GM19438 (cell line): Measurements from ENCODE around the gene GSK3B.

Experiments used
- ATAC-seq: cut with Tn5 transposase; IDR thresholded peaks from one replicate; pipeline ENCODE4 v1.9.1; 2021; ENCODE audit warnings: low read depth; ENCODE audit not compliant: unreplicated experiment

The GSK3B gene

DNA sequence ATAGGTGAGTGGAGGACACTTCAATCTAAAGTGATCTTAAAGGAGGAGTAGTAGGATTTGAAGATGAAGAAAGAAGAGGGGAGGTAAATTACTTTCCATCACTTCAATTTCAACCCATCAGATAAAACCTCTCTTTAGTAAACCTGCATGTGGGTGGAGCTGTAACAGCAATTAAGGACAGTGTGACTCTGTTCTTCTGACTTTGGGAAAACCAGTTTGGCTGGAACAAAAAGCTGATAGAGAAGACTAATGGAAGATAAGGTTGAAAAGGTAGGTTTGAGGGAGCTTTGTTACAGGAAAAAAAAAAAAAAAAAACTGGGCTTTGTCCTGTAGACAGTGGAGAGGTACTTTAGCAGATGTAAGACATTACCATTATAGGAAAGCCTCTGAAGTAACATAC, 4.5 kb upstream of the GSK3B start:
- ATAC-seq: no peak

DNA sequence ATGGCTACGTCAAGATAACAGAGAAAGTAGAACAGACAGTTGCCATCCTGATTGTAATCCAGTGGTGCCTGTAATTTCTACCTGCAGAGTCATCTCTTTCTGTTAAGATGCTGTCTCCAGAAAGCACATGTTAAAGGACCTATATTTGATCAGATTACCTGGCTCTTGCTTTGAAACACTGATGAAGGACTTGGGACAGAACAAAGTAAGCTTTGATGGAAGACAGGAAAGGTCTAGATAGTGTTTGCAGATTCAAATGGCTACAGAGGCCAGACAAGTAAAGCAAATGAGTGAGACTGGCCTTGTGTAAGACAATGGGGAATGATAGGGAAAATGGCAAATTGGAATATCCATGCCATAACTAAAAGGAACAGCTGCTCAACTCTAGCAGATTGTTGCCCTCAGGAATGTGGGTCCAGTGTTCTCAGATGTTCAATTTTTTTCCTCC, 1.8 kb upstream of the GSK3B start:
- ATAC-seq: no peak

DNA sequence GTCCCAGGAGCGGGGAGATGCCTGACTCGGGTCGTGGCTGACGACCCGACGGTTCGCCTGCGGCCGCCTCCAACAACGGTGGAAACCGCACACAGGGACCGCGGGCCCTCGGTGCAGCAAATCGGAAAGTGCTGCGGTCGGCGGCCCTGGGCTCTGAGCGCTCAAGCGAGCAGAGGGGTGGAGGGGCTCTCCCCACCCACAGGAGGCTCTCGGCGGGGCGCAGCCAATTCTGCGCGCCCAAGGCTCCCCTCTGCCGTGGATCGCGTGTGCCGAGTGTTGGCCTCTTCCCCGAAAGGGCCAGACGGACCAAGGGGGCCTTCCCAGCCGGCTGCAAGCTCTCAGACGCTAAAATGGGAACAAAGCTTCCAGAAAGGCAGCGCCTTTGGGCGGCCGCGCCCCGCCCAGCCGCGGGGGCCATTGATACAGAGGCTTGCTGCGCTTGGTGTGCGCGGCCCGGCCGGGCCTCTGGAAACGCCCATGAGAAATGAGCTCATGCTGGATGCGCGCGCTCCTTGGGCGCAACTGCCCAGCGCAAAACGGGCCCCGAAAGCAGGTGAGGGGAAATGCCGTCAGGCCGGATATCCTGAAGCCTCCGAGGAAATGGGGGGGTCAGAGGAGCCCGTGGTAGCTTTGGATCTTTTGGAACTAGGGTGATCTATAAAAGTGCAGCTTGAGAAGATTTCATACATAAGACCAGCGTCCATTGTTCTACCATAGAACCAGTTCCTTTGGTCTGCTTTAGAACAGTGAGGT, 1.2 kb upstream of the GSK3B start:
- ATAC-seq: peak; percentile 38

- ATAC-seq: peak; percentile 70
Observed at GRCh38 chr3:120094776-120095225, 554 bp upstream of the GSK3B start.

GRCh38 chr3:120093119-120093910, 932 bp downstream of the GSK3B start:
- ATAC-seq: no peak

GRCh38 chr3:120092474-120092873, 1.8 kb downstream of the GSK3B start:
- ATAC-seq: no peak

- no peak for ATAC-seq
Observed at GRCh38 chr3:120090422-120090821, 3.8 kb downstream of the GSK3B start.

DNA sequence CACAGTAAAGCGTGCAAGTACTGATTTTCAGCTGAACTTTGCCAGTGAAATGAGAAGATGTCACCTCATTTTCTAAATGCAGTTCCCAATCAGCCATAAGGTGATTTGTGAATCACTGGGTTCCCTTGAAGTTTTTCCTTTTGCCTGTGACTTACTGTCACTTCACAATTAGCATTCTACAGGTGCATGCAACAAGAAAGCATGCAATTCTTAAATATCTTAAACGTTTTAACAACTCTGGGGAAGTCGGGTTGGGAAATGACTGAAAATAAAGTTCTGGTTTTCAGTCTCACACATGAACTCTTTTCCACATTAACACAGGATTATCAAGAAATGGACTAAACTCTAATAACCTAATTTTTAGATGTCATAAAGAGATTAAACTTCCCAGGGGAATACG, 5.2 kb downstream of the GSK3B start:
- ATAC-seq: no peak

- no peak for ATAC-seq
Observed at GRCh38 chr3:120088622-120089021, 5.6 kb downstream of the GSK3B start.

DNA sequence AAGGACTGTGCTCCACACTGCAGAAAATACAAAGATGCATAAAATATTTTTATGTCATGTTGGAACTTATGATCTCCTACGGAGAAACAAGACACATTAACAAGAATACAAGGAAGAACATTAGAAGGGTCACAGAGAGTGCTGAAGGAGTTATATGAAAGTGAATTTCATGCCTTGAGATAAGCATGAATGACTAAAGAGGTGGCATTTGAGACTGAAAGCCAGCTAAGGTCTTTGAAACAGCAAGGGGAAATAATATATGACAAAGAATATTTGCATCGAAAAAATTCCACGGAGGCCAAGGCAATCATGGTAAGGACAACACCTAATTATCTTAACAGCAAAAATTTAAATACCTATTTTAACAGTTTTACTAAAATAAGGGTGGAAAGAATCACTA, 12.5 kb downstream of the GSK3B start:
- no peak for ATAC-seq

- no peak for ATAC-seq
Observed at GRCh38 chr3:120080836-120081235, 13.4 kb downstream of the GSK3B start.

- ATAC-seq: no peak
Observed at GRCh38 chr3:120077731-120078130, 16.5 kb downstream of the GSK3B start.

DNA sequence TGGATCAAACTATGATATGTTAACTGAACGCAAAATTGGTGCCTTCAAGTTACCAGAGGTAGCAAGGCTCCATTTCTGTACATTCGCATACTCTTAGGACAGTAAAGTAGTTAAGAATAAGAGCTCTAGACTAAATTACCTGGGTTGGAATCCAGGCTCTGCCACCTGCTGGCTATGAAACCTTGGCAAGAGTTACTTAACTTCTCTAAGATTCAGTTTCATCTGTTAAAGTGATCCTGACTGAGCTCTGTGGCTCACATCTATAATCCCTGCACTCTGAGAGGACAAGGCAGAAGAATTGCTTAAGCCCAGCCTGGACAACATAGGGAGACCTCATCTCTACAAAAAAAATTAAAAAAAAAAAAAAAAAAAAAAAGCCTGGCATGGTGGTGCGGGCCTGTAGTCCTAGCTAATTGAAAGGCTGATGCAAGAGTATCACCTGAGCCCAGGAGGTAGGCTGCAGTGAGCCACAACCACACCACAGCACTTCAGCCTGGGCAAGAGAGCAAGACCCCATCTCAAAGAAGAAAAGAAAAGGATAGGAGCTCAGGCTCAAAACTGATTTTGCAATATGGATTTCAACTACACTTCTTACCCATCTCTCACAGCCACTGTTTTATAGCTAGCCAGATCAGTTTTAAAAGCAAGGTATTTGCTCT, 21.3 kb downstream of the GSK3B start:
- ATAC-seq: no peak

DNA sequence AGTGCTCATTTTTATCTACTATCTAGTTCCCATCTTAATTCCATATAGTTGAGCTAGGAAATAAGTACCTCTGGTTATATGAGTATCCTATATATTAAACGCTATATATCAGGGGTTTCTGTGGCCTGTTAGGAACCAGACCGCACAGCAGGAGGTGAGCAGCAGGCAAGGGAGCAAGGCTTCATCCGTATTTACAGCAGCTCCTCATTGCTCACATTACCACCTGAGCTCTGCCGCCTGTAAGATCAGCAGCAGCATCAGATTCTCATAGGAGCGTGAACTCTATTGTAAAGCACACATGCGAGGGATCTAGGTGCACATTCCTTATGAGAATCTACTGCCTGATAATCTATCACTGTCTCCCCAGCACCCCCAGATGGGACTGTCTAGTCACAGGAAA, 23.0 kb downstream of the GSK3B start:
- ATAC-seq: no peak

- ATAC-seq: no peak
Observed at GRCh38 chr3:120070263-120070981, 23.8 kb downstream of the GSK3B start.

DNA sequence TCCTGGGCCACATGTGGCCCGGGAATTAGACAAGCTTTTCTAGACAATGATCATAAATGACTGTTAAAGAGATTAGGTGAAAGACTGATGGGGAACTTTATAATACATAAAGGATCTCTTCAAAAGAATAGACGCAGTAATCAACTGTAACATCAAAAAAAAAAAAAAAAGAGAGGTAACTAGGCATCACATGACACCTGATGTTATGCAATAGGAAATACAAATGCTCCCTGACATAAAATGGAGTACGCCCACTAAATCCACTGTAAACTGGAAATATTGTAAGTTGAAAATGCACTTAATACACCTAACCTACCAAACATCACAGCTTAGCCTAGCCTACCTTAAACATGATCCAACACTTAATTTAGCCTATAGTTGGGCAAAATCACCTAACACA, 27.2 kb downstream of the GSK3B start:
- no peak for ATAC-seq

GRCh38 chr3:120066634-120067033, 27.6 kb downstream of the GSK3B start:
- ATAC-seq: no peak

GRCh38 chr3:120064641-120065040, 29.6 kb downstream of the GSK3B start:
- no peak for ATAC-seq

GRCh38 chr3:120062474-120062873, 31.8 kb downstream of the GSK3B start:
- no peak for ATAC-seq

GRCh38 chr3:120059081-120059864, 35.0 kb downstream of the GSK3B start:
- no peak for ATAC-seq
